Measurements from ENCODE around the gene PNPO.

DNA sequence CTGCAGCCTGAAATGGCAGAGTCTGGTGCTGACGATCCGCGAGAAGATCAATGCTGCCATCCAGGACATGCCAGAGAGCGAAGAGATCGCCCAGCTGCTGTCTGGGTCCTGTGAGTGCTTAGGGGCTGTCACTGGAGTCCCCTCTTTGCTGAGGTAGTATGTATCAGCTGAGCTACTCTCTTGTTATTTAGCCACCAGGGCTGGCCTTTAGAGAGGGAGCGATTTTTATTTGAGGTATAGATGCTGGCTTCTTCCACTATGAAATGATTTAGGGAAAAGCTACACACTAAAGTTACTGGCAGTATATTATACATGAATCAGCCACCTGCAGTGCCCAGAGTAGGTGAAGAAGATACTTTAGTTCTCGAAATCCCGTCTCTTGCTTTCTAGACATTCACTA is 32.2 kb downstream of the PNPO start:
- TF ChIP-seq, protein P1, sequence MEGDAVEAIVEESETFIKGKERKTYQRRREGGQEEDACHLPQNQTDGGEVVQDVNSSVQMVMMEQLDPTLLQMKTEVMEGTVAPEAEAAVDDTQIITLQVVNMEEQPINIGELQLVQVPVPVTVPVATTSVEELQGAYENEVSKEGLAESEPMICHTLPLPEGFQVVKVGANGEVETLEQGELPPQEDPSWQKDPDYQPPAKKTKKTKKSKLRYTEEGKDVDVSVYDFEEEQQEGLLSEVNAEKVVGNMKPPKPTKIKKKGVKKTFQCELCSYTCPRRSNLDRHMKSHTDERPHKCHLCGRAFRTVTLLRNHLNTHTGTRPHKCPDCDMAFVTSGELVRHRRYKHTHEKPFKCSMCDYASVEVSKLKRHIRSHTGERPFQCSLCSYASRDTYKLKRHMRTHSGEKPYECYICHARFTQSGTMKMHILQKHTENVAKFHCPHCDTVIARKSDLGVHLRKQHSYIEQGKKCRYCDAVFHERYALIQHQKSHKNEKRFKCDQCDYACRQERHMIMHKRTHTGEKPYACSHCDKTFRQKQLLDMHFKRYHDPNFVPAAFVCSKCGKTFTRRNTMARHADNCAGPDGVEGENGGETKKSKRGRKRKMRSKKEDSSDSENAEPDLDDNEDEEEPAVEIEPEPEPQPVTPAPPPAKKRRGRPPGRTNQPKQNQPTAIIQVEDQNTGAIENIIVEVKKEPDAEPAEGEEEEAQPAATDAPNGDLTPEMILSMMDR (IDR thresholded peaks at IDR 0.05) = no peak
- TF ChIP-seq EZH2phosphoT487 (IDR thresholded peaks at IDR 0.05) = no peak
- TF ChIP-seq EZH2 (IDR thresholded peaks at IDR 0.05) = no peak
